ENCODE measurements around the gene ADH4.

DNA sequence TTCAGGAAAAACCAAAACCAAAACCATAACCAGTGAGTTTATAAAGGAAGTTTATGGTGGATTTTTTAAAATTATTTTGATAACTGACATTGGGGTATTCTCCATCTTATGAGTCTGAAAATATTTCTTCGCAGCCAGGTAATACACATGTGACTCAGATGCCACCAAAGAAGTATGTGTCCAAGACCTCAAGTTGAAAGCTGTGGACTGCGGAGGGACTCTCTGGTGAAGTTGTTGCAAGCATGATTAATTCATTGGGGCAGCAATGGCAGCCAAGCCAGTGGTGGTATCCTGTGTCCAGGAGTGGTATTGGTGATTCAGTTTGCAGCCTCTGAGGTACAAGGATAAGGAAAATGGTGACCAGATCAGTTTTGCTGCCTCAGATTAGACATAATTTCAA, 41.5 kb downstream of the ADH4 start:
- no peak for TF ChIP-seq CTCF (IDR thresholded peaks at IDR 0.05)
- TF ChIP-seq POLR2A (IDR thresholded peaks at IDR 0.05) = no peak
- TF ChIP-seq POLR2AphosphoS5 (IDR thresholded peaks at IDR 0.05; ENCODE audit: insufficient read depth in 1 of 2, low read depth in 1 of 2) = no peak
